ENCODE measurements around the gene TMEM129. TPM values are rescaled to one million over a fixed set of nuclear protein-coding genes. Genes with fewer than 3 reads are reported as not detected.

TMEM129 gene, protein sequence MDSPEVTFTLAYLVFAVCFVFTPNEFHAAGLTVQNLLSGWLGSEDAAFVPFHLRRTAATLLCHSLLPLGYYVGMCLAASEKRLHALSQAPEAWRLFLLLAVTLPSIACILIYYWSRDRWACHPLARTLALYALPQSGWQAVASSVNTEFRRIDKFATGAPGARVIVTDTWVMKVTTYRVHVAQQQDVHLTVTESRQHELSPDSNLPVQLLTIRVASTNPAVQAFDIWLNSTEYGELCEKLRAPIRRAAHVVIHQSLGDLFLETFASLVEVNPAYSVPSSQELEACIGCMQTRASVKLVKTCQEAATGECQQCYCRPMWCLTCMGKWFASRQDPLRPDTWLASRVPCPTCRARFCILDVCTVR
- total RNA-seq = 38.6 and 48.6 TPM in 2 replicates

DNA sequence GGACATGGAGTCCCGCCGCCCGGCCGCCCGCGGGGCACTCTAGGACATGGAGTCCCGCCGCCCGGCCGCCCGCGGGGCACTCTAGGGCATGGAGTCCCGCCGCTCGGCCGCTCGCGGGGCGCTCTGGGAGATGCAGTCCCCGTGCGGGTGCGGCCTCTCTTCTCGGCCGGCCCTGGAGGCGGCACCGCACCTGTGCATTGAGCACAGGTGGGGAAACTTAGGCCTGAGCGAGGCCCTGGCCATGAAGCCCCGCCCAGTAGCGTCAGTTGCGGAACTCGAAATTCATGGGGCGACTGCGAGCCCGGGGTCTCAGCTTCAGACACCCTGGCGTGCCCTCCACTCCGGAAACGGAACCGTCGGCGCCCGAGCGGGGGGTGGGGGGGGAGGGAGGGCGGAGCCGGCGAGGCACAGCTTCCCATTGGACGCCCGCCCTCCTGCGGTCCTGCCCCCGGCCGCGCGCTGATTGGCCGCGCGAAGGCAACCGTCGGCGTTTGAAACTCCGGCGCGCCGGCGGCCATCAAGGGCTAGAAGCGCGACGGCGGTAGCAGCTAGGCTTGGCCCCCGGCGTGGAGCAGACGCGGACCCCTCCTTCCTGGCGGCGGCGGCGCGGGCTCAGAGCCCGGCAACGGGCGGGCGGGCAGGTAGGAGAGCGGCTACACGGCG, at the start of gene TMEM129, which contains the start of gene TACC3:
Gene TMEM129 (minus strand): TSS at position 321 of the 663 bp plus-strand sequence. CDS start 486 bp downstream, outside the sequence.
Gene TACC3 (plus strand): TSS at position 519 of the 663 bp plus-strand sequence. CDS start 1,901 bp downstream, outside the sequence.

DNA sequence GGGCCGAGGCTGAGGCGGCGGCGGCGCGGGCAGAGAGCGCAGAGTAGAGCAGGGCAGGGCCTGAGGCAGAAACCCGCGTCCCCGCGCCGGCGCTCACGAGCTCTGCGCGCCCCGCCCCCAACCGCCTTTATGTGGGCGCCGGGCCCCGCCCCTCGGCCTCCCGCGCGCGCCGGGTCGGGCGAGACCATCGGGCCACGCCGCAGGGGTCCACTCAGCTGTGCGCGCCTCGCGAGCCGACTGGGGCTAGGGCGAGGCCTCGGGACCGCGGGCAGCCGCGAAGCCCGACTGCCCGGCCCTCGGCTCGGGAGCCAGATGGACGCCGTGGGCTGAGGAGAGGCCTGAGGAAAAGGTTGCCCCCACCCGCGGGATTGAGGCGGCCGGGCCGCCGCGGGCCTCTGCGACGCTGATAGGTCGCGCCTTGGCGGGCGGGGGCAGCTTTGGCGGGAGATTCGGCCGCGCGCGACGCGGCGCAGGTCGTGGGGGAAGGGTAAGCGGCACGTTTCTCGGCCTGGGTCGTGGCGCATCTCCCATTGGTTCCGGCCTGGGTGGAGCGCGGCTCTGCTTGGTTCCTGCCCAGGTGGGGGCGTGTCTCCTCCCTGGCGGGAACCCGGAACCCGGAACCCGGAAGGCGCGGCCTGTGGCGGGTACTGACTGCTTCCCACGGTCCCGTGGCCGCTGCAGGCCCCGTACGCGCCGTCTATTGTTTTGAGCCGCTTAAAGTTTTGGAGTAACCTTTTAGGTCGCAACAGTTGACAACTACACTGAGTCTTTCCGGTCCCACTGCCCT, 8.7 kb downstream of the TMEM129 start, which contains the start of gene SLBP:
Gene SLBP (minus strand): TSS at position 104 of the 787 bp plus-strand sequence. CDS start 131 bp downstream, outside the sequence.

DNA sequence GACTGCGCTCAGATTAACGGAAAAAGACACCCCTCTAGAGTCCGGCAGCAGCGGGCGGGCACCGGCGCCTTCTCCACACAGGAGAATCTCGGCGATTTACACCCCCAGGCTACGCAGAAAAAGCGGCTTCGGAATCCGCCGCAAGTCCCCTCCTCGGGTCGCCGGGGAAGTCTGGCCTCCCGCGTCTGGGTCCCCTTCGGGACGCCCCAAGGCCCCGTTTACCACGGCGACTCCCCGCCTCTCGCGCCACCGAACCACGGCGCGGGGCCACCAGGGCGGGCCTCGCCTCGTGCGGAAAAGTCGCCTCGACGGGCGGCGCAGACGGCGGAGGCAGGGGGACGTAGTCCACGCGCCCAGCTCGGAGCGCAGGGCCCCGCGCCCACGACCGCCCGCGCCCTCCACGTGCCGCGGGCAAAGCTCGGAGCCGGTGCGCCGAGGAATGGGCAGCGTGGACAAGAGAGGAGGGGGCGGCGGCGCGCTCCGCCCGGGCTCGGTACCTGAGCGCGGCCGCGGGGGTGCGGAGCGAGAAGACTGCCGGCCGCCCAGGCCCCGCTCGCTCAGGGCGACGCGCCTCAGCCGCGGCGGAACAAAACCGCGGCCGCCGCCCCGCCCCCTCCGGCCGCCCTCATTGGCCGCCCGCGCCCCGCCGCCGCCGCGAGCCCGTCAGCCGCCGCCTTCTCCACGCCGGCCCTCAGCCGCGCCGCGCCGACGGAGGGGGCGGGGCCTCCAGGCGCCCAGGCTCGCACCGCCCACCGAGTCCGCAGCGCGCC, 37.2 kb downstream of the TMEM129 start, which contains the start of gene FAM53A:
Gene FAM53A (minus strand): TSS at position 578 of the 770 bp plus-strand sequence. CDS start 15,572 bp downstream, outside the sequence.

Other genes starting within 250 kb of the TMEM129 start
- 2.0 and 16.4 TPM in 2 replicates for gene FAM53A, start 37.0 kb downstream of the TMEM129 start, total RNA-seq
- 64.2 and 72.0 TPM in 2 replicates for gene SLBP, start 9.0 kb downstream of the TMEM129 start, total RNA-seq
- gene TACC3, start 198 bp upstream of the TMEM129 start, total RNA-seq = 11.0 and 12.5 TPM in 2 replicates
- 1.8 and 3.4 TPM in 2 replicates for gene FGFR3, start 72.0 kb upstream of the TMEM129 start, total RNA-seq
- 34.3 and 44.6 TPM in 2 replicates for gene LETM1, start 134.8 kb upstream of the TMEM129 start, total RNA-seq
- 15.2 and 21.9 TPM in 2 replicates for gene NSD2, start 150.1 kb upstream of the TMEM129 start, total RNA-seq